ENCODE measurements around the gene MAP2K5. TPM values are rescaled to one million over a fixed set of nuclear protein-coding genes. Genes with fewer than 3 reads are reported as not detected.

MAP2K5 gene
- total RNA-seq, 2 donors from 2014 or later, result 7.4 to 10.2 TPM

- Histone ChIP-seq H3K36me3 (no peaks in the 10 kb centered on the region), H3K27ac (no peak overlapping the region), H3K4me3 (no peak overlapping the region), H3K9me3 (no peaks in the 10 kb centered on the region), H3K4me1 (ENCODE audit: control insufficient read depth in 1 of 2, low read depth in 2 of 2) (peaks cover under 1 to 18% of the 10 kb centered on the region in 2 donors), H3K27me3 (replicated peaks; ENCODE audit: insufficient read depth) (peaks cover 44% of the 10 kb centered on the region)
- TF ChIP-seq CTCF (IDR thresholded peaks at IDR 0.05), result no peak
- no peak for DNase-seq (ENCODE audit: low spot score)
- ATAC-seq (ENCODE audit: insufficient number of reproducible peaks, low FRiP score, low read depth), result no peak
Observed at GRCh38 chr15:67820122-67820991, 277.9 kb downstream of the MAP2K5 start.

GRCh38 chr15:67820992-67821783, 278.7 kb downstream of the MAP2K5 start:
- Histone ChIP-seq H3K9me3 (no peaks in the 10 kb centered on the region), H3K4me3 (no peak overlapping the region), H3K36me3 (no peaks in the 10 kb centered on the region), H3K4me1 (ENCODE audit: control insufficient read depth in 1 of 2, low read depth in 2 of 2) (peaks cover 8 to 26% of the 10 kb centered on the region in 2 donors), H3K27ac (no peak overlapping the region), H3K27me3 (replicated peaks; ENCODE audit: insufficient read depth) (peaks cover 52% of the 10 kb centered on the region)
- no peak for DNase-seq (ENCODE audit: low spot score)
- TF ChIP-seq CTCF (IDR thresholded peaks at IDR 0.05), result no peak
- no peak for ATAC-seq (ENCODE audit: insufficient number of reproducible peaks, low FRiP score, low read depth)

GRCh38 chr15:67821784-67822440, 279.4 kb downstream of the MAP2K5 start:
- DNase-seq (ENCODE audit: low spot score) (no peak), ATAC-seq (ENCODE audit: insufficient number of reproducible peaks, low FRiP score, low read depth) (no peak)
- H3K9me3 ChIP-seq, result no peaks in the 10 kb centered on the region
- no peak for TF ChIP-seq CTCF (IDR thresholded peaks at IDR 0.05)
- peaks cover 8 to 30% of the 10 kb centered on the region in 2 donors for H3K4me1 ChIP-seq (ENCODE audit: control insufficient read depth in 1 of 2, low read depth in 2 of 2)
- no peaks in the 10 kb centered on the region for H3K36me3 ChIP-seq
- no peak overlapping the region for H3K4me3 ChIP-seq
- peaks cover 52% of the 10 kb centered on the region for H3K27me3 ChIP-seq (replicated peaks; ENCODE audit: insufficient read depth)
- no peak overlapping the region for H3K27ac ChIP-seq

- H3K27ac ChIP-seq, result no peak overlapping the region
- no peak overlapping the region for H3K4me3 ChIP-seq
- TF ChIP-seq CTCF (IDR thresholded peaks at IDR 0.05), result no peak
- DNase-seq (ENCODE audit: low spot score) (no peak), ATAC-seq (ENCODE audit: insufficient number of reproducible peaks, low FRiP score, low read depth) (no peak)
- no peaks in the 10 kb centered on the region for H3K9me3 ChIP-seq
- H3K36me3 ChIP-seq, result no peaks in the 10 kb centered on the region
- peaks cover 52% of the 10 kb centered on the region for H3K27me3 ChIP-seq (replicated peaks; ENCODE audit: insufficient read depth)
- H3K4me1 ChIP-seq (ENCODE audit: control insufficient read depth in 1 of 2, low read depth in 2 of 2), result peaks cover 9 to 37% of the 10 kb centered on the region in 2 donors
Observed at GRCh38 chr15:67822537-67823313, 280.2 kb downstream of the MAP2K5 start.
